ENCODE results near the gene SUSD1.

Gene SUSD1

DNA sequence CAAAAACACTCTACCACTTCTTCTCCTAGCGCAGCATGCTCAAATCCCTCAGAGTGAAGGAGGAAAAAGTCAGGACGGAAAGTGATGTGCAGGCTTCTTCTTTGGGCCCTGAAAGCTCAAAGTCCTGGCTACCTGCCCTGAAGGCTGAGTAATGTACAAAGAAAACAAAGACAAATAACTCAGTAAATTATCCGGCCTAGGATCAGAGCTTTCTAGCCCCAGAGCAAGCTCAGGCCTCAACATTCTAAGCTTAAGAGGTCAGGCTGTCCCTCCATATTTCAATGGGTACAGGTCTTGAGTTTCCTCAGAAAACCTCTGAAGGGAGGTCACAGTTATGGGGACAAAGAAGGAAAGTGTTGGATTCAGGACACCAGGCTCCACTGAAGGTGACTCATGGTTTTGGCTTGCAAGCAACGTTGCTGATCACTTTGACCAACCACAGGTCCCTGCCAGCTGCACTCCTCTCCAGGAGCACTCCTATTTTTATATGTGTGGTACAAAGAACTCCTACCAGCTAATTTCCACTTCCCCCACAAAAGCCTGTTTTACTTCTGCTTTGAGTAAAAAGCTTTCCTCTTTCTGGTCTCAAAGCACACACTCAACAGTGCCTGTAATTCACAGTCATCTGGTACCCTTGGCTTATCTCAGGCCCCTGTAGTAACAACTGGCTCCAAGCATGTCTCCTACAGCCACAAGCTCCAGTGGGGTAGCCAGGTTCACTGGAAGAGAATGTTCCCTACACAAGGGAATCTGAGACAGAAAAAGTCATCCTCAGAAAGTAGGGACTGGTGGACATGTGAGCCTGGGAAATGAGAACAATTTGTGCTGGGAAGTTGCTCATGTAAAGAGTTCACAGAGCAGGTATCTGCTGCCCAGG lies 162.8 kb downstream of the SUSD1 start:
- no peak for DNase-seq (ENCODE audit: low read depth in 3 of 3)

DNA sequence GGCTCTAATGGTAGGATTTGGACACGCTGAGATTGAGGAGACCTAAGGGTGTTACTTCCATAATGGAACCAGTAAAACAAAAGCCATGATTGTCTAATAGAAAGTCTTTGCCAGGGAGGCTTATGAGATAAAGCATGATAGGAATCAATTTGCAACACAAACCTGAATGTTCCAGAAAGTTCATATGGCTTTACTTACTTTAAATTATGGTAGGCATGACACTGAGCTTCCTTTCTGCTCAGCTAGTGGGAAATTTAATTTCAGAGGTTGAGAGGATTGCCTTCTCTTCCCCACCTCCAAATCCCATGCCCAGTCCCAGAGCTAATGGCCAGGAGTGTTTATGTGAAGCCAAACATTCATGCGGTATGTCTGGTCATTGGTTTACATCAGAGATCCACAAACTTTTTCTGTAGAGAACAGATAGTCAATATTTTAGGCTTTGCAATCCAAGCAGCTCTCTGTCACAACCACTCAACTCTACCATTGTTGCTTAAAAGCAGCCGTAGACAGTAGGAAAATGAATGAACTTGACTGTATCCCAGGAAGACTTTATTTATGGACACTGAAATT lies 164.0 kb downstream of the SUSD1 start:
- DNase-seq (ENCODE audit: low read depth in 3 of 3), result no peak

DNA sequence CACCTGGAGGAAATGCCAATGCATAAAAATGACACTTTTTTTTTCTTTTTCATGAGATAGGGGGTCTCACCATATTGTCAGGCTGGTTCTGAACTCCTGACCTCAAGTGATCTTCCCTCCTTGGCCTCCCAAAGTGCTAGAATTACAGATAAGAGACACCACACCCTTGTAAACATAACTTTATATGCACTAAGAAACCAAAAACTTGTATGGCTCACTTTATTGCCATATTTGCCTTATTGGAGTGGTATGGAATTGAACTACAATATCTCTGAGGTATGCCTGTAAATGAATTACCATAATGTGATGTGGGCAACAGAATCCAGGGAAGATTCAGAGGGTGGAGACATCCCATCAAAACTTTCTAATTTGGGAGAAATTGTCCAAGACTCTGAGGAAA lies 164.6 kb downstream of the SUSD1 start:
- no peak for DNase-seq (ENCODE audit: low read depth in 3 of 3)

DNA sequence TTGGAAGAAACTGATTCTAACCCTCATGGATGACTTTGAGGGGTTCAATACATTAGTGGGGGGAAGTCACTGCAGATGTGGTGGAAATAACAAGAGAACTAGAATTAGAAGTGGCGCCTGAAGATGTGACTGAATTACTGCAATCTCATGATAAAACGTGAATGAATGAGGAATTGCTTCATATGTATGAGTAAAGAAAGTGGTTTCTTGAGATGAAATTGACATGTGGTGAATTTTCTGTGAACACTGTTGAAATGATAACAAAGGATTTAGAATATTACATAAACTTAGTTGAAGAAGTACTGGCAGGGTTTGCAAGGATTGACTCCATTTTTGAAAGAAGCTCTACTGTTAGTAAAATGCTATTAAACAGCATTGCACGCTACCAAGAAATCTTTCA lies 165.4 kb downstream of the SUSD1 start:
- DNase-seq (ENCODE audit: low read depth in 3 of 3), result no peak

DNA sequence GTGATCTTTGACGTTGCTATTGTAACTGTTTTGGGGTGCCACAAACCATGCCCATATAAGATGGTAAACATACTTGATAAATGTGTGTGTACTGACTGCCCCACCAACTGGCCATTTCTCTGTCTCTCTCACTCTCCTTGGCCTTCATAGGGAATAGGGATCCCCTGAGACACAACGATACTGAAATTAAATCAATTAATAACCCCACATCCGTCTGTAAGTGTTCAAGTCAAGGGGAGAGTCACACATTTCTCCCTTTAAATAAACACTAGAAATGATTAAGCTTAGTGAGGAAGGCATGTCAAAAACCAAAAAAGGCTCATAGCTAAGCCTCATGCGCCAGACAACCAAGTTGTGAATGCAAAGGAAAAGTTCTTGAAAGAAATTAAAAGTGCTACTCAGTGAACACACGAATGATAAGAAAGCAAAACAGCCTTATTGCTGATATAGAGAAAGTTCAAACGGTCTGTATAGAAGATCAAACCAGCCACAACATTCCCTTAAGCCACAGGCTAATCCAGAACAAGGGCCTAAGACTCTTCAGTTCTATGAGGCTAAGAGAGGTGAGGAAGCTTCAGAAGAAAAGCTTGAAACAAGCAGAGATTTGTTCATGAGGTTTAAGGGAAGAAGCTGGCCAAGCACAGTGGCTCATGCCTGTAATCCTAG lies 167.4 kb downstream of the SUSD1 start:
- no peak for DNase-seq (ENCODE audit: low read depth in 3 of 3)

DNA sequence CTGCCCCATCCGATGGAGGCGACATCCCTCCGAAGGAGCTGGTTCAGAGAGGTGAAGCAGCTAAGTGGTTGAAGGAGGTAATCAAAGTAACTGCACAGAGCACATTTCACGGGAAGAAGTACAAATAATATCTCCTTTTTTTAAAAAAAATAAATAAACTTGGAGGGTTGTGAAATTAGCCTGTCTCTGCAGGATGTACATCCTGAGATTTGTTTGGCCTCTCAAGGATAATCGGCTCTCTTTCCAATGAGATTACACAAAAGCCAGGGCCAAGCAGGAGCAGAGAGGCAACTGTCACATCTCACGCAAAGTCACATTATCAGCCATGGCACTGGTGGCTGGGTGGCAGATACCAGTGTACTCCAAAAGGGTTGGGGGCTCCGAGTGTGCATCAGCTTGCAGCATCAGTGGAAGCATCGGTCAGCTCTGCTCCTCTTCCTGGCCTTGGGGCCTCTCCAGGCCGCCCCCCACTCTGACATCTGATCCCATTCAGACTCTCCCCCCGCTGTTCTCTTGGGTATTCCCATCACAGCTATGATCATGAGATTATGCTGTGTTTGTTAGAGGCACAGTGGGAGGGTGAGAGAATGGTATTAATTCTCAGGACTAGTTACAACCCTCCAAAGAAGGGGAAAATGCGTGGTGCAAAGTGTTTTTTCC lies 168.6 kb downstream of the SUSD1 start:
- DNase-seq (ENCODE audit: low read depth in 3 of 3), result no peak

DNA sequence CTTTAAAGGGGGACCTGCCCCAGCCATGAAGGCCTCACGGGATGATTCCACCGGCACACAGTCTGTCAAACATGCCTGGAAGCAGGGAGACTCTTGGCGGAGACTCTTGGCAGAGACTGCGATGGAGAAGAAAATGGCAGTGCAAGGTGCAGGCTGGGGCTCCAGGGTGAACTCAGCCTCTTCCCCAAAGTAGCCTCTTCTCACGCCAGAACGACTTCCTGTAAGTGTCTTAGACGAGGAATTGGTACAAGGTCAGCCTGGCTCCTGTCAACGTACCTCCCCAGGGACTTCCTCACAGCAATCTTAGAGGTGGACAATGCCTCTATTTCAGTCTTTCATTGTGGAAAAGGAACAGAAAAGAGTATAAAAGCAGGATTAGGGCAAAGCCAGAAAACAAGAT lies 169.2 kb downstream of the SUSD1 start:
- no peak for DNase-seq (ENCODE audit: low read depth in 3 of 3)

DNA sequence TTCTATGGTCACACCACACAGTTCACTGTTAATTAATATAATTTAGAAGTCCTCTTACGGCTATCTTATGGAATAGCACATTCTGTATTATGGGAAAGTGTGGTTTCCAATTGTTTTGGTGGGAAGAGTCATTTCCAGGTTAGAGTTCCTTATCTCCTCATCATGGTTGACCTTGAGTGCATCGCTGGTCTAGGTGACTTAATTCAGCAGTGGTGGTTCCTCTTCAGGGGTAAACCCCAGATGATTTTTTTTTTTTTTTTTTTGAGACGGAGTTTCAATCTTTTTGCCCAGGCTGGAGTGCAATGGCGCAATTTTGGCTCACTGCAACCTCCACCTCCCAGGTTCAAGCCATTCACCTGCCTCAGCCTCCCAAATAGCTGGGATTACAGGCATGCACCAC lies 171.6 kb downstream of the SUSD1 start:
- DNase-seq (ENCODE audit: low read depth in 3 of 3), result no peak

DNA sequence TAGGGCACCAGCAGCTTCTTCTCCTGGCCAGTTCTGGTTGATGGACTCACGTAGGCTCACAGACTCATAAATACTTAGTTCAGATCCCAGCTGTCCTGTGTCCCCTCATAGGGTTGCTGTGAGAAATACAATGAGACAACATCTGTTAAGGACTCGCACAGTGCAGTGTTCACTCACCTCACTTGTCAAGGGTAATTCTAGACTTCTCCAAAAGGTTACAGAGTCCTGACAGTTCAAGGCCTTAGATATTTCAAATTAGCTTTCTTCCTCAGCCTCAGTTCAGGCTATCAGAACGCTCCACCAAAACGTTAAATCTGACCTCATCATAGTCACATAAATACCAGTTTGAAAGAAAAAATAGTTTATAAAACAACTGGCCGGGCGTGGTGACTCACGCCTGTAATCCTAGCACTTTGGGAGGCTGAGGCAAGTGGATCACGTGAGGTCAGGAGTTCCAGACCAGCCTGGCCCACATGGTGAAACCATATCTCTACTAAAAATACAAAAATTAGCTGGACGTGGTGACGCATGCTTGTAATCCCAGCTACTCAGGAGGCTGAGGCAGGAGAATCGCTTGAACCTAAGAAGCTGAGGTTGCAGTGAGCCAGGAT lies 172.1 kb downstream of the SUSD1 start:
- no peak for DNase-seq (ENCODE audit: low read depth in 3 of 3)

DNA sequence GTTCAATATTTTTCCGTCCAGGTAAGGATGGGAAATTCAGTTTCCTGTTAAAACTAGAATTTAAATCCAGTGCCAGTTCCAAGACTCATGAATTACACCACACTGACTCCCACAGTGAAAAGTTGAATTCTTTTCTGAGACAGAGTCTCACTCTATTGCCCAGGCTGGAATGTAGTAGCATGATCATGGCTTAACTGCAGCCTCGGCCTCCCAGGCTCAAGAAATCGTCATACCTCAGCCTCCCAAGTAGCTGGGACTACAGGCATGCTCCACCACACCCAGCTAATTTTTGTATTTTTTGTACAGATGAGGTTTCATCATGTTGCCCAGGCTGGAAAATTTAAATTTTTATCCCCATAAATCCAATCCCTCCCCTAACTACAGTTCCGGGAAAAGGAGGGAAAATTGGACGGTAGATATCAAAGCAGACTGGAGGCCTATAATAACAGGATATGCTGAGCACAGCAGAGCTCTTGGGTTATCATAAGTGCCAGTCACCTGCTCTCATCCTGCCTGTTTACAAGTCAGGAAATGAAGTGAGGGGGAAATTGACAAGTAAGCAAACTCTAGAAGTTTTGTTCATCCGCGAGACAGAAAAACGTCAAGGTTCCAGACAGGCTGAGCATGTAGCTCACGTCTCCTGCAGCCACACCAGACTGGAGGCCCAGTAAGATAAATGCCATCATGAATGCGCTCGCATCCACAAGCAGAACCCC lies 172.8 kb downstream of the SUSD1 start:
- peak in 1 of 3 experiments; percentile 0 for DNase-seq (ENCODE audit: low read depth in 3 of 3)

DNA sequence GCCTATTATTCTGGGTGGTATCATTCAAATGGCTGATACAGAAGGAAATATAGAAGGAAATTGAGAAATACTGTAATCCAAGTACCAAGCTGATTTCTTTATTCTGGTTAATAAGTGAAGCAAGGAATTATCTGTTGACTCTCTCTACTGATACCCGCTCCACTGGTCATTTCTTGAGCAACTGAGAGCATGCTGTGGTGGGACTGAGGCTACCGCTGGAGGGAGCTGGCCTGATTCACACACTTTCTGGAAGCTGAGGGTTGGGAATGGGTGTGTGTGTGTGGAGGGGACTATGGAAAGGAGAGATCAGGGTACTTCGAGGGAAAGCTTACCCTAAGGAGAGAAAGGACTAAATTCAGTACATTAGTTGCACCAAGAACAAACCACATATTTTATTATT lies 174.4 kb downstream of the SUSD1 start:
- no peak for DNase-seq (ENCODE audit: low read depth in 3 of 3)

DNA sequence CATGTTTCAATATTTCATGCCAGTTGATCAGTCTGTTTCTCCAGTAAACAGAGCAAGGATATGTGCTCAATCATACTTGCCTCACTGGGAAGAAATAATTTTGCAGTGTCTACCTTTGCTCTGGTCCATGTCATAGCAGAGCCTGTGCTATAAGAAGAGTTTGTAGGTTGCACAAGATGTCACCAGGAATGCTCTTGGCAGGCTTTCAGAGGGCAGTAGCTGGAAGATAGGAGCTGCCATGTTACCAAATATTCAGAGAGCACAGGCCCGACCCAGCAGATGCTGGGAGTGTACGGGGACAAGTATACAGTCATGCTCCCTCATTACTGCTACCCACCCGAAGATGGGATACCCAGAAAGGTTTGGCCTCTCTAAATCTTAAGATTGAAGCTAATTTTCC lies 175.8 kb downstream of the SUSD1 start:
- DNase-seq (ENCODE audit: low read depth in 3 of 3), result no peak

DNA sequence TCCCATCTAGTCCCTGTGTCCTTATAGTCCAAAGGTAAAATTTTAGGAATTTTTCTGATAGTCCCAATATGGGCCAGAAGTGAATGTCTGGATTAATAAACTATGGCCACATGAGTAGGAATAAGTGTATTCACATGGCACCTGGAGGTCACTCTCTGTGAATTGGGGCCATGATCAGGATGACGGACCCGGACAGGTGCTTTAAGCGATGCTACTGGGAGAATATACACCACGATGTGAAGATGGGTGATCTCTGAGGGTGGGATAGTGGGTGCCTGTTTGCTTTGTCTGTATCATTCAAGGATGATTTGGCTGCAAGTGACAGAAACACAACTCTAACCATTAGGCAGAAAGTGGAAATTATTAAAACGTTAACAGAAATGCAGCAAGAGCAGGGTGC lies 177.3 kb downstream of the SUSD1 start:
- no peak for DNase-seq (ENCODE audit: low read depth in 3 of 3)

DNA sequence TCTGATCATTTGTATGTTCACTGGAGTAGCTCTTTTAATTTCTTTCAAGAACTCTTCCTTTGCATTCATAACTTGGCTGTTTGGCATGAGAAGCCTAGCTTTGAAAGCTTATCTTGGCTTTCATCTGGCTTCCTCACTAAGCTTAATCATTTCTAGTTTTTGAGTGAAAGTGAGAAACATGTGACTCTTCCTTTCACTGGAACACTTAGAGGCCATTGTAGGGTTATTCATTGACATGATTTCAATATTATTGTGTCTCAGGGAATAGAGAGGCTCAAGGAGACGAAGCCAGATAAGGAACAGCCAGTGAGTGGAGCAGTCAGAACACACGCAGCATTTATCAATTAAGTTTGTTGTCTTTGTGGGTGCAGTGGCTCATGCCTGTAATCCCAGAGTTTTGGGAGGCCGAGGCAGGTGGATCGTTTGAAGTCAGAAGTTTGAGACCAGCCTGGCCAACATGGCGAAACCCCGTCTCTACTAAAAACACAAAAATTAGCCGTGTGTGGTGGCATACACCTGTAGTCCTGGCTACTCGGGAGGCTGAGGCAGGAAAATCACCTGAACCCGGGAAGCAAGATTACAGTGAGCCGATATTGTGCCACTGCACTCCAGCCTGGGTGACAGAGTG lies 180.2 kb downstream of the SUSD1 start:
- no peak for DNase-seq (ENCODE audit: low read depth in 3 of 3)

DNA sequence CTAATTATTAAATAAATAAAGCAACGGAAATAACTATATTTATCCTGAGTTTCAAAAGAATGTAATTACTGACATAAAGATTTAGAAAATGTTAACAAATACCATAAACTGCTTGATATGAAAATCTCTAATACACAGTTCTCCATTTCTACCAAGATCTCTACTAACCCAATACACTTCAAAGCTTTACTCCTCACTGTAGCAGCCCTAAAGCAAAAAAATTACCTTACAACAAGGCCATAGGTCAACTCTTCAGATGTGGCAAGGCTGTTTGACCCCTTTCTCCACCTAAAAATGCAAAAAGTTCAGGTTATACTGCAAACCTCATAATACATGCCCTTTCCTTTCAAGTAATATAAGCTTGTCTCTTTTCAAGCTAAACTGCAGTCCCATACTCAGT lies 181.8 kb downstream of the SUSD1 start:
- no peak for DNase-seq (ENCODE audit: low read depth in 3 of 3)

DNA sequence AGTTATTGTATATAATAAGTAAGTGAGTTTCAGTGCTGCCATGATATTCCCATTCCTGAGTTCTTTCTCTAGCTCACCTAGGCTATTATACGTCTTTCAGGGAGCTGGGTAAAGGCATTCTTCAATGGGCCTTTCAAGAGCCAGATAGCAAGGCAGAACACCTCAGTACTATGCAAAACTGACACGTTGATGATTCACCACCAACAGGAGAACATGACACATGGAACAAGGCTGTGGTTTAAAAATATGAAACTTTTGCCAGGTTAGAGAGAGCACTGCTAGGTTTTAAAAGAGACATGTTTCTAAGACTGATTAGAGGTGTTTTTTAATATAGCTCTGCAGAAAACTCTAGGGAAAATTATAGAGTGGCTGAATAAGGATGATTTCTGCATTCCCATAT lies 182.6 kb downstream of the SUSD1 start:
- DNase-seq (ENCODE audit: low read depth in 3 of 3), result no peak

DNA sequence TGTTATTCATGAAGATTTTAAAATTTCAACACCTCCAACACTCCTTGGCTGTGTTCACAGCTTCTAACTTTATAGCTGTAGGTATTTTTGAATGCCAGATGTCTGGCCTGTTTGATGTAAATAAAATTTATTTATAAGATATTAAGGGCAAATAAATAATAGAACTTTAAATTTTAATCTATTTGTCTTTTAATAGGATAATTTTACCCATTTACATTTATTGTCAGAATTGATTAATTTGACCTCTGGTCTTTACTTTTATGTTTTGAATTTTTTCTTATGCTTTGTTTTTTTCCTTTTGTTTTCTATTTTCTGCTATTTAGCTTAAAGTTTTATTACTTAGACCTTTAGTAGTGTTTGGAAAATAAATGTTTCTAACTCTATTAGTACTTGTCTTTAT lies 183.9 kb downstream of the SUSD1 start:
- DNase-seq (ENCODE audit: low read depth in 3 of 3), result no peak
